K562 (cell line): ENCODE measurements around the gene RNF4. TPM values are rescaled to one million over a fixed set of nuclear protein-coding genes. Genes with fewer than 3 reads are reported as not detected.
A peak's percentile ranks its signal among the peaks of the same experiment; 100 is the strongest.

Experiments used
- CBFB ChIP-seq: sonication (generic); formaldehyde crosslinking; IDR thresholded peaks from 2 replicates; pipeline ENCODE4 v1.4.0; 2020; ENCODE audit warnings: mild to moderate bottlenecking, missing genetic modification reagents
- JUND ChIP-seq, 2 experiments: IDR thresholded peaks; 2 replicates in 1 of 2; 3 replicates in 1 of 2; pipeline ENCODE4 v1.6.1; 2011; ENCODE audit warnings: borderline replicate concordance in 2 of 2, low read depth in 2 of 2, low read length in 2 of 2, improper control_type of control experiment in 1 of 2, missing biosample characterization in 1 of 2, missing genetic modification characterization in 1 of 2, missing genetic modification reagents in 1 of 2
- MBD1 ChIP-seq: fragments of 250-450 bp; sonication (Bioruptor Pico); IDR thresholded peaks from 2 replicates; pipeline ENCODE4 v1.8.0; 2022; ENCODE audit warnings: inconsistent platforms
- MEF2A ChIP-seq: IDR thresholded peaks from 2 replicates; pipeline ENCODE4 v1.6.1; 2011; ENCODE audit warnings: low read depth, mild to moderate bottlenecking, low read length, moderate library complexity; ENCODE audit not compliant: control insufficient read depth
- PKNOX1 ChIP-seq: fragments of 450-650 bp; IDR thresholded peaks from 2 replicates; pipeline ENCODE4 v1.6.1; 2016
- PPARD ChIP-seq: fragments of 250-450 bp; sonication (Bioruptor Pico); IDR thresholded peaks from 2 replicates; pipeline ENCODE4 v1.8.0; 2022; ENCODE audit warnings: inconsistent platforms, mild to moderate bottlenecking, moderate library complexity
- PTRF ChIP-seq: fragments of 450-650 bp; IDR thresholded peaks from 2 replicates; pipeline ENCODE4 v1.6.1; 2016; ENCODE audit warnings: mild to moderate bottlenecking, missing genetic modification characterization, missing compliant biosample characterization
- PTTG1 ChIP-seq: fragments of 450-650 bp; IDR thresholded peaks from 2 replicates; pipeline ENCODE4 v1.6.1; 2016; ENCODE audit warnings: low read depth, mild to moderate bottlenecking, missing genetic modification characterization, missing compliant biosample characterization
- RNF2 ChIP-seq: sonication (generic); IDR thresholded peaks from 2 replicates; pipeline ENCODE4 v1.6.1; 2016
- TCF3 ChIP-seq: sonication (generic); formaldehyde crosslinking; IDR thresholded peaks from 2 replicates; pipeline ENCODE4 v1.4.0; 2020; ENCODE audit warnings: mild to moderate bottlenecking, missing genetic modification reagents
- TEAD1 ChIP-seq, 2 experiments: fragments of 450-650 bp in 1 of 2; sonication (generic) in 1 of 2; formaldehyde crosslinking; IDR thresholded peaks; 2 replicates each; pipeline versions ENCODE4 v1.4.0 to v1.8.0; 2020 to 2022; ENCODE audit warnings: mild to moderate bottlenecking in 2 of 2, missing genetic modification reagents in 1 of 2
- ZBTB40 ChIP-seq, 2 experiments: fragments of 450-650 bp in 1 of 2; sonication (generic) in 1 of 2; formaldehyde crosslinking in 1 of 2; IDR thresholded peaks; 2 replicates each; pipeline versions ENCODE4 v1.7.1 to v1.9.0; 2016 to 2022; ENCODE audit warnings: inconsistent platforms in 1 of 2, mild to moderate bottlenecking in 1 of 2, missing genetic modification reagents in 1 of 2
- ZFPM2 ChIP-seq: fragments of 250-450 bp; sonication (Bioruptor Pico); IDR thresholded peaks from 2 replicates; pipeline ENCODE4 v1.5.1; 2022; ENCODE audit warnings: mild to moderate bottlenecking
- ZNF431 ChIP-seq: sonication (generic); formaldehyde crosslinking; IDR thresholded peaks from 2 replicates; pipeline ENCODE4 v1.8.0; 2022; ENCODE audit warnings: mild to moderate bottlenecking, missing genetic modification reagents
- ZNF589 ChIP-seq: fragments of 200-800 bp; sonication (Bioruptor generic); IDR thresholded peaks from 2 replicates; pipeline ENCODE4 v1.6.1; 2016; ENCODE audit warnings: low read depth, missing genetic modification characterization, missing compliant biosample characterization
- polyA plus RNA-seq, 8 experiments: library from polyadenylated mRNA; depleted of rRNA in 4 of 8; stranded (reverse) in 5 of 8; unstranded in 3 of 8; fragments of >200 nt; fragmentation: Nextera tagmentation in 2 of 8; fragmentation: Illumina TruSeq in 1 of 8; extraction: Ambion mirVana in 2 of 8; extraction: Trizol in 1 of 8; gene quantifications; 2 replicates each; pipeline versions ENCODE4 v1.2.1 to v1.2.3, GENCODE V29; 2011 to 2014; ENCODE audit warnings: inconsistent platforms in 1 of 8, missing spikeins in 1 of 8
- total RNA-seq, 7 experiments: library from RNA; depleted of rRNA in 6 of 7; stranded (reverse); fragments of >200 nt in 6 of 7; fragmentation: Illumina TruSeq in 2 of 7; extraction: Trizol in 2 of 7; gene quantifications; 2 replicates each; pipeline versions ENCODE4 v1.2.1 to v1.2.3, GENCODE V29; 2011 to 2021; ENCODE audit warnings: low replicate concordance in 1 of 7

The RNF4 gene
- total and polyA plus RNA-seq, 9 of the 15 experiments (the other 6 are each of a cell fraction or from before 2014, with no cell fraction given), result 19.2 to 59.3 (median 44.8) TPM

- TF ChIP-seq PPARD (CRISPR knock-in tag) (no peak), JUND (IDR thresholded peaks at IDR 0.05; ENCODE audit: borderline replicate concordance, low read depth, low read length) (no peak), JUND (tag; IDR thresholded peaks at IDR 0.05; ENCODE audit: borderline replicate concordance, low read depth, low read length) (no peak), ZBTB40 (IDR thresholded peaks at IDR 0.05) (peak; percentile 25; the same call in 1 of the 2 replicates), ZBTB40 (CRISPR knock-in tag; IDR thresholded peaks at IDR 0.05) (no peak), ZNF589 (CRISPR knock-in tag) (no peak), ZNF431 (CRISPR knock-in tag) (peak; percentile 78), MBD1 (CRISPR knock-in tag) (peak; percentile 66; the same call in 1 of the 2 replicates), CBFB (no peak), TEAD1 (CRISPR knock-in tag; IDR thresholded peaks at IDR 0.05) (peak in 1 of 2 experiments; percentile 74; a peak in 1 of 4 replicates), PTRF (tag) (no peak), TCF3 (CRISPR knock-in tag) (0 out of 2 replicates have a peak, but pooled peaks have one; percentile 7), PTTG1 (tag) (no peak), PKNOX1 (no peak), RNF2 (no peak), ZFPM2 (no peak), MEF2A (no peak)
These were observed 6.5 kb upstream of the RNF4 start (continued) for GRCh38 chr4:2462218-2462991.
